Effector memory CD8-positive, alpha-beta T cell (primary cell): ENCODE results near the gene OR2G6.
A peak's percentile ranks its signal among the peaks of the same experiment; 100 is the strongest.
"Not testable (repeated sequence)": the region's sequence is repeated elsewhere in the genome, so short reads cannot be mapped to it uniquely, and the experiment has no call there.

Experiments
- ATAC-seq: fragments of 150-1000 bp; cut with Tn5 transposase; replicated peaks from 2 replicates; pipeline ENCODE4 v1.10.0; 2021; ENCODE audit warnings: mild to moderate bottlenecking, moderate library complexity
- DNase-seq, 3 experiments: peaks; one replicate each; pipeline ENCODE4 v3.0.0; 2021
- H3K27ac Mint-ChIP-seq, 2 donors: one replicate each; pipeline ENCODE4 v1.8.0; 2022; ENCODE audit warnings: mild to moderate bottlenecking in 2 of 2, mixed read lengths in 2 of 2, moderate library complexity in 2 of 2
- H3K27me3 Mint-ChIP-seq, 2 donors: one replicate each; pipeline ENCODE4 v1.8.0; 2022; ENCODE audit warnings: mixed read lengths in 2 of 2
- H3K36me3 Mint-ChIP-seq: one replicate; pipeline ENCODE4 v1.8.0; 2022; ENCODE audit warnings: mild to moderate bottlenecking, moderate library complexity, mixed read lengths; ENCODE audit not compliant: insufficient read depth
- H3K4me1 Mint-ChIP-seq, 2 donors: one replicate each; pipeline ENCODE4 v1.8.0; 2022; ENCODE audit warnings: low read depth in 2 of 2, mixed read lengths in 2 of 2
- H3K4me3 Mint-ChIP-seq, 2 donors: one replicate each; pipeline ENCODE4 v1.8.0; 2022; ENCODE audit warnings: mild to moderate bottlenecking in 2 of 2, mixed read lengths in 2 of 2, moderate library complexity in 2 of 2
- H3K9me3 Mint-ChIP-seq, 2 donors: one replicate each; pipeline ENCODE4 v1.8.0; 2022; ENCODE audit warnings: mixed read lengths in 2 of 2

Gene OR2G6

DNA sequence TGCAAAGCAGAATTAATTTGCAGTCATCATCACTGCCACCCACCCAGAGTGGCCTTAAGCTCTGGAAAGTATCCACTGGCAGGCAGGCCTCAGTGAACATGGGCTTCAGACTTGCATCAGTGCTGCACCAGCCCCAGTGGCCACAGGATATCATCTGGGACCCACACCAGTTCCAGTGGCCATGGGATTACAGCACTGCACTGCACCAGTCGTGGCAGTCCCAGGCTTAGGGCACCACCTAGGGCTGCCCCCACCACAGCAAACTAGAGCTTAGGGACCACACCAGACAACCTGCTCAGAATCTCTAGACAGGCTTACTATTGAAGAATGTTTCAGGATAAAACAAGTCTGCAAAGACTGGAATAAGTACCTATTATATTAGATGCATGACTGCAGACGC is 39.5 kb downstream of the OR2G6 start:
- not testable (repeated sequence) for H3K9me3 Mint-ChIP-seq, H3K4me3 Mint-ChIP-seq, H3K27ac Mint-ChIP-seq, H3K27me3 Mint-ChIP-seq, DNase-seq, ATAC-seq, H3K4me1 Mint-ChIP-seq, H3K36me3 Mint-ChIP-seq

DNA sequence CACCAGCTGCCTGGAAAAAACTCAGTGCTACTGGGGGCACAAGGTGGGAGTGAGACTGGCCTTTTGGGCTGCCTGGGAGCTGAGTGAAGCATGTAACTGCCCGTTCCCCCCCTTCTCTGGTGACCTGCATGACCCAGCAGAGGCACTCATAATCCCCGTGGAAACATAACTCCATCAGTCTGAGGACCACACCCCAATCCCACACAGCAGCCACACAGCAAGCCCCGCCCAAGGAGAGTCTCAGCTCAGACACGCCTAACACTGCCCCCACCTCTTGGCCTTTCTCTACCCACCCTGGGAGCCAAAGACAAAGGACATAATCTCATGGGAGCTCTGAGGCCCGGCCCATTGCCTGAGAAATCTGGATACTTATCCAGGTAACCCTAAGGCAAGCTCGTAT is 43.2 kb downstream of the OR2G6 start:
- H3K27me3 Mint-ChIP-seq, H3K36me3 Mint-ChIP-seq, H3K9me3 Mint-ChIP-seq, H3K27ac Mint-ChIP-seq, H3K4me3 Mint-ChIP-seq, DNase-seq, ATAC-seq, H3K4me1 Mint-ChIP-seq: not testable (repeated sequence)

DNA sequence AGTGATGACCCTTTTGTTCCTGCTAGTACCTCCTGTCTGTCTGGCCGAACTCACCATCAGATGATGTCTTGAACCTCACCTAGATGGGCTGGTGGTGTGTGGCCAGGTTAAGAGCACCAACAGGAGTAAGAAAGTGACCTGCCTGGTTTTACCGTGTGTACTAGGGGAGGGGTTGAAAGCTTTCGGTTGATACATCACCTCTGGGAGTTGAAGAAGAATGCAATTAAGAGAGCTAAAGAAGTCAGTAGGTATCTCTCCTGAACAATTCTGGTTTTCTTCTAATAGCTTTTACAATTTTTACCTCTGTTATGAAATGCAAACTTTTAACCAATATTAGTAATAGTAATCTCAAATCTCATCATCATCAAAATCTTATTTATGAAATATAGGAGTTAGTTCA is 54.8 kb downstream of the OR2G6 start, which contains the start of gene OR2T29:
Gene OR2T29, minus strand, starts transcription at position 101 of the 400 bp plus-strand sequence. CDS start 3,281 bp downstream, outside the sequence.
- H3K4me1 Mint-ChIP-seq, H3K36me3 Mint-ChIP-seq, DNase-seq, H3K27ac Mint-ChIP-seq, H3K27me3 Mint-ChIP-seq, H3K9me3 Mint-ChIP-seq, ATAC-seq, H3K4me3 Mint-ChIP-seq: not testable (repeated sequence)

DNA sequence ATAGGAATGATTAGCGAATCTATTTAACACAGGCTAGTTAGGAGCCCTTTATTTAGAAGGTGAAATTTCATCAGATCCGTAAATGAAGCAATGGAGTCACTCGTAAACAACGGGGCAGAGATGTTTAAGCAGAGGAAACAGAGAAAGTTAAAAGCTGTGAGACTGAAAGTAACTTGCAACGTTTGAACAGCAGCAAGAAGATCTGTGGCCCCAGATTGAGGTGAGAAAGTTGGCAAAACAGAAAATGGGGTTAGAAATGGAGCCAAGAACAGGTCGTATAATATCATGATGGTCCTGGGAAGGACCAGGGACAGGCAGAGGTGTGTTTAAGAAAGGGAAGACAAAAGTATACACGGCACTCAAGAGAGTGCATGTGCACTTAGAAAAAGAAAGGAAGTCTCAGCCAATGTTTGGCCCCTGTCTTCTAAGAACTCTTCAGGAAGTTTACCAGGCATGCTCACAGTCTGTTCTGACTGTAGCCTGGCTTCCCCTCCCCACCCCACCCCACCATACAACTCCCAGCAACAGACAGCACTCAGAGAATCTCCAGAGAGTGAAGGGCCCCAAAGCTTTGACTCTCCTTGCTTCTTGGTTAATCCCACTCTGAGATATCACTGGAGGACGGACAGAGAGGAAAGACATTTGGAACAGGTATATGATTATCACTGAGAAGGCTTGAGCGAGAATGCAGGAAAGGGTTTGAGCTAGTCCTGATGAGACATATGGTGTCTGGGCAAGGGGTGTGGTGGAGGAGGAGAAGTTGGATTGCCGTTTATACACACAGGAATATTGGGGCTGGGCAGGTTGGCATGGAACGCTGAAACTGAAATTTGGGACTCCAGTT is 57.9 kb downstream of the OR2G6 start:
- DNase-seq, H3K36me3 Mint-ChIP-seq, H3K27me3 Mint-ChIP-seq, H3K4me1 Mint-ChIP-seq, H3K9me3 Mint-ChIP-seq: not testable (repeated sequence)
- peak overlapping the region in 1 of 2 donors; percentile 82 for H3K27ac Mint-ChIP-seq
- peak; percentile 46 for ATAC-seq
- peak overlapping the region; percentile 1 to 73 for H3K4me3 Mint-ChIP-seq

DNA sequence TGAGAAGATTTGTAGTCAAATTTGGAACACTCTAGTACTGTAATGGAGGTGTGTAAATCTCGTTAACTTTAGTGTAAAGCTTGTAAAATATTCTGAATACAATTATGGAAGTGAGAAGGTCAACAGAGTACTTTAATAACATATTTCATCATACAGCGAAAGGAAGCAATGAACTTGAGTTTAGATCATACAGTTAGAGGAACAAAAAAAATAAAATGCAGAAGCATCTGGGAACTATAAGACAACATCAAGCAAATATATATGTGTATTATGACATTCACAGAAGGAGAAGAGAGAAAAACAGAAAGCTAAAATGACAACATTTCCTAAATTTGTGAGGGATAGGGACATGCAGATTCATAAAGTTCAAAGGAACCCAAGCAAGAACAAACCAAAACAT is 61.2 kb downstream of the OR2G6 start:
- not testable (repeated sequence) for H3K27me3 Mint-ChIP-seq, H3K4me3 Mint-ChIP-seq, H3K27ac Mint-ChIP-seq, DNase-seq, ATAC-seq, H3K9me3 Mint-ChIP-seq, H3K36me3 Mint-ChIP-seq, H3K4me1 Mint-ChIP-seq

DNA sequence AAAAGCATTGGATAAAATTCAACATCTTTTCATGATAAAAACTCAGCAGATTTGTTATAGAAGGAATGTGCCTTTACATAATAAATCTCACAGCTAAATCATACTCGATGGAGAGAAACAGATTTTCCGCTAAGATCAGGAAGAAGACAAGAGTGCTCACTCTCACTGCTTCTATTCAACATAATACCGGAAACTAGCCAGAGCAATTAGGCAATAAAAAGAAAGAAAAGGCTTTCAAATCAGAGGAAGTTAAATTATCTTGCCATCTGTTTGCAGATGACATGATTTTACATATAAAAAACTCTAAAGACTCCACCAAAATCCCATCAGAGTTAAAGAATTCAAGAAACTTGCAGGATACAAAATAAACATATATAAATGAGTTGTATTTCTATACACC is 62.9 kb downstream of the OR2G6 start:
- not testable (repeated sequence) for H3K4me3 Mint-ChIP-seq, H3K9me3 Mint-ChIP-seq, H3K27ac Mint-ChIP-seq, H3K4me1 Mint-ChIP-seq, DNase-seq, ATAC-seq, H3K36me3 Mint-ChIP-seq
- peaks cover 7 to 13% of the 10 kb centered on the region in 2 donors for H3K27me3 Mint-ChIP-seq

DNA sequence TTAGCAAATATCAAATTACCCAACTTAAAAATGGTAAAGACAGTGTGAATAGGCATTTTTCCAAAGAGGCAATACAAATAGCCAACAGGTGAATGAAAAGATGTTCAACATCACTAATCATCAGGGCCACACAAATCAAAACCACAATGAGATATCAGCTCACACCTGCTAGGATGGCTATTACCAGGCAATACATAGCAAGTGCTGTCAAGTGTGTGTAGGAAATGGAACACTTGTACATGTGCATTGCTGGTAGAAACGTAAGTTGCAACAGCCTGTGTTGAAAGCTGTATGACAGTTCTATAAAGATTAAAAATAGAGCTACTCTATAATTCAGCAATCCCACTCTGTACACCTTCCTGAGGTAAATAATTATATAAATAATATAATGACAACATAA is 64.2 kb downstream of the OR2G6 start:
- ATAC-seq, DNase-seq, H3K36me3 Mint-ChIP-seq, H3K4me3 Mint-ChIP-seq, H3K9me3 Mint-ChIP-seq, H3K4me1 Mint-ChIP-seq, H3K27ac Mint-ChIP-seq: not testable (repeated sequence)
- H3K27me3 Mint-ChIP-seq = peaks cover 7 to 16% of the 10 kb centered on the region in 2 donors

DNA sequence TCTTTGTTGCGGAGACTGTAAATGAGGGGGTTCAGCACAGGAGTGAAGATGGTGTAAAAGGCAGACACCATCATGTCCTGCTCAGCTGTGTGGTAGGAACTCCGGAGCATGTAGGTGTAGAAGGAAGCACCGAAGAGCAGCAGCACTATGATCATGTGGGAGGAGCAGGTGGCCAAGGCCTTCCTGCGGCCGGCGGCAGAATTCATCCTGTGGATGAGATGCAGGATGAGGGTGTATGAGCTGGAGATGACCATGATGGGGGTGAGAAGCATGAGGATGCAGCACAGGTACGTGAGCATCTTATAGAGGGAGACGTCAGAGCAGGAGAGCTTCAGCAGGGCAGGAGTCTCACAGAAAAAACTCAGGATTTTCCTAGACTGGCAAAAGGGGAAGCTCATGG is 66.0 kb downstream of the OR2G6 start:
- ATAC-seq, H3K36me3 Mint-ChIP-seq, H3K27ac Mint-ChIP-seq, H3K4me3 Mint-ChIP-seq, DNase-seq, H3K4me1 Mint-ChIP-seq, H3K9me3 Mint-ChIP-seq: not testable (repeated sequence)
- H3K27me3 Mint-ChIP-seq = peaks cover 5 to 22% of the 10 kb centered on the region in 2 donors

DNA sequence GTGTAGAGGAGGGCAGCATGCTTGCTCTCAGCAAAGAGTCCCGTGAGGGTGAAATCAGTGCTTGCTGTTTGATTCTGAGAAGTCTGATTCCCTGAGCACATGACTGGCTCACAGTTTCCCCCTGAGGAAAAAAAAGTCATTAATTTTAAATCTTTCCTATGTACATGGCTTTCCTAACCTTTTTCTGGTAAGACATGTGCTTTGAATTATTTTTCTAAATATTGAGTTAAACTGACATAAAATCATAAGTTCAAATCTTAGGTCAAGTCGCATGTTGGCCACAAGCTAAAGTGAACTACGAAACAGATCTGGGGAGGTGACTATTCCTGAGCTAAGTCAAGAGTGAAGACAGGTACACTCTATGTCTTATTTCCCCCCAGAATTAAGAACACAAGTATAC is 66.8 kb downstream of the OR2G6 start, which contains the start of gene OR2T34:
Gene OR2T34, minus strand, starts transcription at position 101 of the 400 bp plus-strand sequence. Its CDS starts 0 bp downstream, at position 101.
- H3K4me1 Mint-ChIP-seq, H3K27ac Mint-ChIP-seq, H3K9me3 Mint-ChIP-seq, ATAC-seq, H3K36me3 Mint-ChIP-seq, DNase-seq, H3K4me3 Mint-ChIP-seq: not testable (repeated sequence)
- peaks cover 0 to 17% of the 10 kb centered on the region in 2 donors for H3K27me3 Mint-ChIP-seq

DNA sequence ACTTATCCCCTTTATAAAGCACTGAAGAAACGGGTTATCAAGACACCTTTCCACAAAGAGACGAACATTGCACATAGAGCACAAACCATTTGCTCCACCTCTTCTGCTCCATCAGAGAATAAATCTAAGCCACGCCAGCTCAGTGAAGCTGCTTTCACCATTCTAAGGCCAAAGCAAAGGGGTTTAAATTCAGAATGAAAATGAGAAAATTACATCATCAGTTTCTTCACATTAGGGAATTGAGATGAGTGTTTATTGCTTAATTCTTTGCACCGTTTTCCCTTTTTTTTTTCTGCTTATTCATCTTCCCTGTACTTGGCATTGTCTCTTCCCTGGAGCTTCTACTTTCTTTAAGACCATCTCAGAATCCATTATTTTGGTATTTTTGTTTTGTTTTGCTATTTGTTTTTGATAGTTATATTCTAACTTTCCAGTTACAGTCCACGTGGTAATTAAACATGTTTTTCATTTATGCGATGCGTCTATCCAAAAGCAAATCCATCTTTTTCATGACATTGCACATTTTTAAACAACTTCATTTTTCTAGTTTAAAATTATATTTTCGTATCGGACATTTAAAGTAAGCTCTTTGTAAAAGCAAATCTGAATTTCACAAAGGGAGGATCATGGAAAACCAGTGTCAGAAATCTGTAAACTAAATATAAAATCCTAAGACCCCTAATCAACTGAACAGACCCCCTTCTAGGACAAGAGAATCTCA is 68.5 kb downstream of the OR2G6 start:
- peaks cover 0 to 17% of the 10 kb centered on the region in 2 donors for H3K27me3 Mint-ChIP-seq
- no peak overlapping the region for H3K27ac Mint-ChIP-seq
- peaks cover 0 to 2% of the 10 kb centered on the region in 2 donors for H3K9me3 Mint-ChIP-seq
- no peak for ATAC-seq
- no peaks in the 10 kb centered on the region for H3K36me3 Mint-ChIP-seq
- H3K4me3 Mint-ChIP-seq = no peak overlapping the region
- no peak for DNase-seq
- no peaks in the 10 kb centered on the region for H3K4me1 Mint-ChIP-seq
